HG02938 (cell line): ENCODE results near the gene DUSP6.

ENCODE experiments used
- ATAC-seq: cut with Tn5 transposase; IDR thresholded peaks from one replicate; pipeline ENCODE4 v1.9.1; 2021; ENCODE audit warnings: mild to moderate bottlenecking, moderate library complexity; ENCODE audit not compliant: unreplicated experiment

Gene DUSP6

DNA sequence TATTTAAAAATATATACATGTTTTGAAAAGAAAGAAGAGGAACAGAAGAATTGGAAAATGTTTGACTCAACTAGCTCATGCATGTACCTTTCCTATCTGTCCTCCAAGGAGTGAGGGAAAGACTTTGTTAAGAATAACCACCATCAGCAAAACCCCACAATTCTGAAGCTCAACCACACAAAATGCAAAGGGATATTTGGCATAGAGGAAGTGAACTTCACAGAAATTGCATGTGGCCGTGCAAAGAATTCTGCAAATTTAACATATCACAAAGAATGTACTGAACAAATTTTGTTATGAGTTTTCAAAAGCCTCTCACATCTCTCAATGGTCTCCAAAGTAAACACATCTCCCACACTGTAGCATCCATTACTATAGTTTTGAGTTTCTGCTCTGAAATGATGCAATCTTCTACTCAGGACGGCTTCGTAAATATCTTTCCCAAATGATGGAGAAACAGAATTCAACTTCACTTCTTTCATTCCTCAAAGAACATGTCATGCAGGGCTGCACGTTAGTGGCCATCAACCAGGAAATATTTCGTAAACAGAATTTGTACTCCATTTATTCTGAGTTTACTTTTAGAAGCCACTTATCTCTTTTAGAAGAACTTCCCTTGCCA is 17.6 kb downstream of the DUSP6 start:
- ATAC-seq: no peak

DNA sequence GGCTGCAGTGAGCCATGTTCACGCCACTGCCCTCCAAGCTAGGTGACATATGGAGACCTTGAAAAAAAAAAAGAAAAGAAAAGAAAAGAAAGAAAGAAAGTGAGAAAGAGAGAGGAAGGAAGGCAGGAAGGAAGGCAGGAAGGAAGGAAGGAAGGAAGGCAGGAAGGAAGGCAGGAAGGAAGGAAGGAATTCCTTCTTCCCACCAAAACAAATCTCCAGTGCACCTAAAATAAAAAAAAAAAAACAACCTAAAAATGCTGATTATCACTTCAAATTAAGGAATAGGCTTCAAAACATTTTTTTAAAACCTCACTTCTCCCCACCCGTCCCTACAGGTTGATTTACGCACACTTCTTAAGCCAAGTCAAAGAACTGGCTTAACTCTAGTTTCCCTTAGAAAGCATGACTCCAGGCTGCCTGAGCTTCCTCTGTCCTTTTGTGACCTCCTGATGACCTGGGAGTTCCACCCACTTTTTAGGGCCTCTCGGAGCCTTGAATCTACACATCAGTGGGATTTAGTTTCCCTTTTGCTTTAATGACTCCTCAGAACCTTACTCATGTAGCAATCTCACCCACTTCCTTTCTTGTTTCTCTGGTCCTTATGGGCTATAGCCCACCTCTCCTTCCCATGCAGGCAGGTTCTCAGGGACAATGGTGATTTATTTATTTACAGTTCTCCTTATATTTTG is 18.6 kb downstream of the DUSP6 start:
- ATAC-seq: no peak

DNA sequence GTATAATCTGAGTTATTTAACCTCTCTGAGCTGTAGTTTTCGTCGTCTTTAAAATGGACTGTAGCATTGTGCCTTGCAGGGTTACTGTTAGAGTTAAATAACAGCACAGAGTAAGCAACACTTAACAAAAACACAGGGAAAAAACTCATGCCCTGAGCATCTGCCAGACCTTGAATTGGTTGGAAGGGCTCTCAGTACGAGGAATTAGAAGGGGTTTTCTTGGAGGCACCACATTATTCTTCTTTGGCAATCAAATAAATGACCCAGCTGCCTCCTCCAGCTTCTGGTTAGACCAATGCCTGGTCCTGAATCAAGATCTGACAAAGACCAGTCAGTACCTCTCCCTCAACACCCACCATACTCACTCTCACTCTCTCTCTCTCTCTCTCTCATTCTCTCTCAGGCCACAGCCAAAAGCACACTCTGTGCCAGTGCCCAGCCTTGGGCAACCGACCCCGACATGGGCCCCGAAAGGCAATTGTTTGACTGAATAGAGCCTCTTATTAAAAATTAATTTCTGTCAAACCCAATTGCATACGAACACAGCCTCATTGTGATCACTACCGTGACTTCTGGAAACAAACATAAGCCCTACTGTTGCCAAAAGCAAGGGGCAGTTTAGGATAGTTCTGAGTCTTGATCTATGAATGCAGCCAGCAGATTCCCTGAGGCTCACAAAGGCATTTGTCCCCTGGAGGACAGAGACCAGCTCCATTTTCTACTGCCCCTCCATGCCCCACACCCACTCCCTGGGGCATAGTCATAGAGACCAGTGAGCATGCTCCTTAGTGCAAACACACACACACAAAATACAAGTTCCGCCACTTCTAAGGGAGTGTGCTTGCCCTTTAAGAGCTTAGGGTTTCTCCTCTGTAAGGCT is 23.9 kb downstream of the DUSP6 start:
- ATAC-seq: no peak

DNA sequence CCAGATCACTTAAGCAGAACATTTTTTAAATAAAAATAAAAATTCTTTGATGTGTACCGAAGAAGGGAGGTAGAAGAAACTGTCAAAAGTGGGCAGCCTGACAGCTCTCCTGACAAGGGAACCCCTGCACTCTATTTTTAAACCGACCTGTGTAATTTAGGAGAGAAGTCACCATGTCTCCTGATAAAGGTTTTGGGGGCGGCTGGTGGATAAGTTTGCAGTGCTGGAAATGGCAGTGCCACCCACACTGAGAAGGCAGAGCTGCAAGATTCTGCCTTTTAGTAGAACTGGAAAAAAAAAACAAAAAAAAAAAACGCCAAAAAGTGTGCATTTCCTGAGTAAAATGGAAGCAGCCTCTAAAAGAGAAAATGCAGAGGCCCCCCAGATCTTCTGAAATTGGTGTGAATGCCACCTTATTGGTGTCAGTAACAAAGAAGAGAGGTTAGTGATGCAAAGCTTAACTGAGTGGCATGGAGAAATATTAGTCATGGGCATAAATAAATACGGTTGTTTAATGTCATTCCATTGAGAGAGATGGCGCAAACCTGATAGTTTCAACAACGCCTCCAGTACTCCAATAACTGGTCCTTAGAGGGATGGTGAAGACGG is 24.7 kb downstream of the DUSP6 start:
- no peak for ATAC-seq

DNA sequence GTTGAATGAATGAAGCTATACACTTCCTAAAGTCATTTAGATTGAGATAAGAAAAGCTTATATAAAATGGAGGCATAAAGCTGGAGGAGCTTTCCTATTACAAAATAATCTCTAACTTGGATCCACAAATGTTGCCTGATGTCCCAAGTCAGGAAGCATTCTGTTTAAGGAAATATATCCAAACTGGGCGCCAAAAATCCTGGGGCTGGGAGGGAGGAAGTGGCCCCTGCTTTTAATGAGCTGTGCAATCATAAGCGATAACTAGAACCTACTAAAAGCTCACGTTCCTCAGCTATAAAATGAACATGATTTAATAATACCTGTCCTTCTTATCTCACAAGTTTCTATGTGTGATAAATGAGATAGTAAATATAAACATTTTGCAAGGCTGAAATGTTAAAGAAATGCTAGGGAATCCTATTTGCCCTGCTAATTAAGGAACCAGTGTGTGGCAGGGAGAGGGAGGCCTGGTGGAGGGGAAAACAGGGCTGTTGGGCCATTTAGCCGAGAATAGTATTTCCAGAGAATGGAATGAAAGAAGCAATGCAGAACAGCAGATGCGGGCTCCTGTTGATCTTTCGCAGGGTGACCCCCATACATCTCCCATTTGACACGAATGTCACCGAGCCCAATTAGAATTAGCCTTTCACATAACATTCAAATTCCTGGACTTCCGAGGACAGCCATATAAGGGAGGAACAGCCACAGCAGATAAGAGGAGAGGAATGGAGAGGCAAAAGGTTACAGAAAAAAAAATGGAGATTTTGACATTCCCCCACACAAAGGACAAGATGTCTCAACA is 25.9 kb downstream of the DUSP6 start:
- ATAC-seq: no peak

DNA sequence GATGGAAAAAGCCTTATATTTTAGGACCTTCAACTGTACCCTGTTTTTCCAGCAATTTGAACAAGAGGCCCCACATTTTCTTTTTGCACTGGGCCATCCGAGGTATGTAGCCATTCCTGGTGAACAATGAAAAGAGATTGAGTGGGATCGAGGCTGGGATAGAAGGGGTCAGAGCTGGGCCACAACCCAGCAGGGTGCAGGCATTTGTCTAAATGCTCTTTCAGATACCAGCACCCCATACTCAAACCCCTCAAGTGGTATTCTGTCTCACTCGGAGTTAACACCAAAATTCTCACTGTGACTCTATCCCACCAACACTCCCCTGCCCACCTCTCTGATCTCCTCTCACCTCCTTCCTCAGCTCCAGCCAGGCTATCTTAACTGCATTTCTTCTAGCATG is 26.8 kb downstream of the DUSP6 start:
- no peak for ATAC-seq

DNA sequence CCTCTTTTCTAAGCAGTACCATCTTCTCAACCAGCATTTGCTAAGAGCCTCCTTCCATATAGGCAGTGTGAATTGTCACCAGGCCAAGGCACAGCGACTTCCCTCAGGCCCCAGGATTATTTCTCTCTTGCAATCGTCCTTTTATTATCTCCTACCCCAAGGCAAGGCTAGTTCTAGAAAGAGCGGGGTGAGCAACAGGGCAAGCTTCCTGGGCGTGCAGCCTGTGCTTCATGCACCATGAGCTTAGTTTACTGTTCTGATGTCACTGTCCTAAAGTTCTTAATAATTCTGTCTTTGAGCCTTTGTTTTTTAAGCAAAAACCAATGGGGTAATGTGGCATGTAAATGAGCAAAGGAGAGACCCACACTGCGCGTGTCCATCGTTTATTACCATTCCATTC is 27.9 kb downstream of the DUSP6 start:
- ATAC-seq: no peak

DNA sequence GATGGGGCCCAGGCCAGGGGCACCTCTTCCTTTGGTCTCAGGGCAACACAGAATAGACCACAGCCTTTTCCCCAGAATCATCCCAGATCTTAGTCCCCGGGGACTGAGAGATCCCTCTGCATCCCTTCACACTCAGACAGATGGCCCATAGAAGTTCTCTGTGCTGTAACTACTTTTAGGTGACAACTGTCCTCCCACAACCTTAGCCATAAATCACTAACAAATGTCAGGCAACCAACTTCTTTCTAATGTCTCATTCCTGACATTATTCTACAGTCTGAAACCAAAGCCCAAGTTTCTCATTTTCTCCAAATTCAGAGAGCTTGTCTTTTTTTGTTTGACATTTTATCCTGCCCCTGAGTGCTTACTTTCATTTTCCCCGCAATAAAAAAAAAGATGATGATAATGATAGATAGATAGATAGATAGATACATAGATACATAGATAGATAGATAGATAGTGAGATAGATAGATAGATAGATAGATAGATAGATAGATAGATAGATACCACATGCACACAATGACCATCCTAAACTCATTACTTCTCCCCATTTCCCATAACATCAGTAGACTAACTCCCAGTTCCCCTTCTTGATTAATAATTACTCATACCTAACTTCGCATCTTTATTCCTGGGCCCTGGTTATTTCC is 28.6 kb downstream of the DUSP6 start:
- ATAC-seq: no peak

DNA sequence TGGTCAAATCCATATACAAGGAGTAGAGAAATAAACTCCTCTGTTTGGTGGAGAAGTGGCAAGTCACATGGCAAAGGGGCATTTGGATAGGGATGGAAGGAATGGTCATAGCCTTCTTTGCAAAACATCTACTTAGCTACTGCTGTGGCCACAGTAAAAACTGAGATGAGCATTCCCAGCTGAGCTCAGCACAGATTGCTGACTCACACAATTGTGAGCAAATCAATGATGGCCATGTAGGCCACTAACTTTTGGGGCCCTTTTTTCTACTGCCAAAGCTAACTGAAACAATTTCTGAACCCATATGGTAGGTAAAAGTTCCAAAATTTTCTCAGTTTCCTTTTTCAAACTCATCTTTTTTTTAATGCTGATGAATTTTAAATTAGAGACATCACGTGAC is 31.6 kb downstream of the DUSP6 start:
- ATAC-seq: no peak

DNA sequence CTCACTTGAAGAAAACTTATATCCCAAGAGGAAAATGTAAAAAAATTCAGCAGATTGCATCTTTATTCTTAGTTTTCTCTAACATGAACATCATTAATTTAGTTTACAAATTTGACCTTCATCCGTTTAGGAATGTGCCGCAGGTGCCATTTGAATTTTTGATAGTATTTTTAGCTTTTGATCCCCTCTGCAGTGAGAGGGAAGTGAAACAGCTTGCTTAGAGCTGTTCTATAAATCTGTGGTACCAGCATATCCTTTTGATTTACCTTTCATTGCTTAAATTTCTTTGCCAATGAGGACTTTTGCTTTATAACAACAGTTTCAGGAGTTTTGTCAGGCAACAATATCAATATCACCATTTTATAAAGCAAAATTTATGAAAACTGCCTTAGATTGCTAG is 32.7 kb downstream of the DUSP6 start:
- ATAC-seq: no peak

DNA sequence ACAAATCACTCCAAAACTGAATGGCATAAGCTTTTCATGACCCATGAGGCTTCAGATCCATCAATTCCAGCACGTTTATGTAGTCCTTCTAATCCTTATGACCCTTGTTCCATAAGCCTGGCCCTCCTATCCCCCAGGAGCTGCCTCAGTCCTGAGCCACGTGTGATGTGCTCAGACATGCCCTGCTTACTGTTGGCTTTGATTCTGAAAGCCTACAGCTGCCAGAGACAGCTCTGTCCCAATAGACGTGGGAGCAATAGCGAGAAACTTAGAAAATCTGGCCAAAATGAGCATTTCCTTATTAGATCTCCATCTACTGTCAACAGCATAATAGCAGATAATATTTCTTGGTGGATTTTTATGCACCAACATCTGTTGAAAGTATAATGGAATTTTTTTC is 33.2 kb downstream of the DUSP6 start:
- no peak for ATAC-seq

DNA sequence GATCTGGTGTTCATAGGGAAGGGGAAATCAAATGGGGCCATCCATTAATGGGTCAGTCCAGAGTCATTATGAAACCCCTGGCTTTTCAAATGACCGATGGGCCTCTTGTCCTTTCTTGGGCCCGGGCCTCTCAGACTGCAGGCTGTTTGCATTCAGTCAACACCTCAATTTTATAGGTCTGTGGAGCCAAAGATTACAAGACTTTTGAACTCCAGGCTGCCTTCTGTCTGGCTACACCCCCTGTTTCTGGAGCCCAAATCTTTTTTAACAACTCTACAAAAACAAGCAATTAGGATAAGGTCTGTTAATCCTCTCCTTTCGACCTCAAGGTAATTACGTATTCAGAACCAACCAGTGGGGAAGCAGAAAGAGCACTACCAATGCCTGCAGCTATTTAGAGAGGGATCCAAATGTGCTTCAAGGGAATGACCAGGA is 35.6 kb downstream of the DUSP6 start:
- no peak for ATAC-seq

DNA sequence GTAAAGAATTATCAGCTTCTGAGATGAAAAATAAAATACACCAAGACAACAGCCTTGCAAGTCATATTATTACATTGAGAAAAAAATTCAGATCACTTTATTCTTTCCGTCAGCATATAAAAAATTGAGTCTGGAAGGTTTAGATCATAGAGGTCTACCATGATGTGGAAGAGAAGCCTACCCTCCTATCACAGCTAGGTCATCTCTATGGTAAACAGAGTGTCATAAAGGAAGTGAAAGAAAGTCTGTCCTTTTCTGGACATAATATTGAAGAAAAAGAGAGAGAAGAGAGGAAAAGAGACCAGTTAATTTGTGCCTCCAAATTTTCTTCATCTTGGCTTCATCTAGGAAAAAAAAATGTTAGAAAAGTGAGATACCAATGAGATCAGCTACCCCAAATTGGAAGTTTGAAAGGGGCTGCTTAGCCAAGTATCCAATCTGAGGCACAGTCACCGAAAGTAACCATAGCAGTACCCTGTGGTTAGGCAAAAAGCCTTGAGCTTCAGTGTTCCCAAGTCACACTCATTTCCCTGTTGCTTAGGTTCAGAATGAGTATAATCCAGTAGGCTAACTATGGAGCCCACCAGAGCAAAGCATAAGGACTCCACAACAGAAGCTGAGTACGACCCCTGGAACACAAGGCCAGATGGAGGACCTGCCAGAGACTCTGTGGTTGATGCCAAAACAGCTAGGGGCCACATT is 38.1 kb downstream of the DUSP6 start:
- no peak for ATAC-seq

DNA sequence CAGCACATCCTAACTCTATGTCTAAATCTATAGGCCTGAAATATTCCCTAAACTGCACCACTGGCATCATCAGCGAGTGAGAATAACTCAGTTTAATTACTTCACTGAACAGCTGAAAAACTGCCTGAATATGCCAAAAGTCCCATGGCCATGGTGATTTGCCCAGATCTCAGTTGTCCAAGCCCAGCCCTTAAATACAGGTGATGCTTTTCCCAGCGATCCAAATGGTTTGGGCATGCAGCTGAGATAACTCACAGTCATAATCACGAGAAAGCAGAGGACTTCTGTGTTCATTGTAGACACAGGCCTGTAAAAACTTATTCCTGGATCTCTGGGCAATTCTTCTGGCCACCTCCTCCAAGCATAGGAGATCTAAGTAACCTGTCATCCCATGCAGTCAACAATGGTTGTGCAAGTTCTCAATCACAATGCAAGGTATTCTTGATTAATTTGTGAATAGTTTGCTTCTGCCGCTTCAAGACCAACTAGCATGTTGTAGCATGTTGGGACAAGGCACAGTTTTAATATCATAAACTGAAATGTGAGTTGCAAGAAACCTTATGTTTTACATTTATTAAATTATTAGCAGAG is 40.5 kb downstream of the DUSP6 start:
- ATAC-seq: no peak

DNA sequence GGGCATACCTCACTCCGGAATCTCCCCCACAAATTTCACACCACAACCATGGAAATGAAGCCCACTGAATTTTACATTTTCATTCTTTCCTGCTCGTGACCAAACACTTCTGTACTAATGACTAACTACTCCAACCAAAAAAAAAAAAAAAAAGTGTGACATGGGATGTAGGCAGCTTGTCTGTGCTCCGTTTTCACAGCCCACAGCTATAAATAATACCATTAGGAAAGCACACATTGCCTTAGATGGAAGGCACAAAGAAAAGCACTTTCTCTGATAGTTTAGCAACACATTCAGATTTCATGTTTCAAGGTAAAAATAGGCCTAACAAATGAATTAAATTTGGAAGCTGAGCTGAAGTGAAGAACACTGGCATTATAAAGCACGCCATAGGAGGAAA is 42.5 kb downstream of the DUSP6 start:
- ATAC-seq: no peak

DNA sequence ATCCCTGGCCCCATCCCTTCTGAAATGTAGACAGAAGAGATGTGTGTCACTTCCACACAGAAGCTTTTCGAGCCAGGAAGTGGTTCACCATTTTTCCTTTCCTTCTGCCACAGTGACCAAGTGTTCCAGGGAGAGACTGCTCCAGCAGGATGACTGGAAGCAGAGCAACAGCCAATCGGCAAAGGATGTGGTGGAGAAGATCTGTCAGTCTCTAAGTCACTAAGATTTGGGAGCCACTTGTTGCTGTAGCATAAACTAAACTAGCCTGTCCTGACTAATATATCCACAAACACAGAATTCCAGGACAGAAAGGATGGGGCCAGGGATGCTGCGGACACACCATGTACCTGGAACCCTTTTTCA is 42.9 kb downstream of the DUSP6 start:
- ATAC-seq: no peak

DNA sequence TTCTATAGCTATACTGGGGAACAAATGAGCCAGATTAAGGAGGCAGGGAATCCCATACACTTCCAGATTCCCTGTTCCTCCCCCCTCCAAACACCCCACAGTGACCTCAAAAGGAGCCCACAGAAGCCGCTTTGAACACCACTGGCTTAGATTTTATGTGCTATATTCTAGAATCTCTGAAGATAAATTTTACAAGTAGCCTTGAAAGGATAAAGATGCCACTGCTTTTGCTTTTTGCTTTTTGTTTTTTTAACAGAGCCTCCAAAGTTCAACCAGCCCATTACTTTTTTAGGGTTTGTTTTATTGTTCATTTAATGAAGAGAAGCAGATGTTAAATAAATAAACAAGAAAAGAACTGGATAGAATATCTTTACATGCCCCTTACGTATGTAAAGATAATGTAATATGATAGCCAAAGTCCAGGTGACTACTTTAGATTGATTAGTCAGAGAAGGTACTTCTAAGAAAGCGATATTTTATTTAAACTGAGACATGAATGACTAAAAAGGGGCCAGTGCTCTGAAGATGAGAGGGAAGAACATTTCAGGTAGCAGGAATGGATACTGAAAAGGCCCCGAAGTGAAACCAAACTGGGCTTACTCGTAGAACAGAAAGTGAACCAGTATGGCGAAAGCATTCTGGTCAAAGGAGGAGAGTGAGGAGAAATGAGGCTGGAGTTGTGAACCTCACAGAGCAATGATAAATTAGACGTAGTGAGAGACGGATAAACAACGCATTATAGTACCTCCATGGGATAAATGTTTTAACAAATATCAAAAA is 44.6 kb downstream of the DUSP6 start:
- no peak for ATAC-seq

DNA sequence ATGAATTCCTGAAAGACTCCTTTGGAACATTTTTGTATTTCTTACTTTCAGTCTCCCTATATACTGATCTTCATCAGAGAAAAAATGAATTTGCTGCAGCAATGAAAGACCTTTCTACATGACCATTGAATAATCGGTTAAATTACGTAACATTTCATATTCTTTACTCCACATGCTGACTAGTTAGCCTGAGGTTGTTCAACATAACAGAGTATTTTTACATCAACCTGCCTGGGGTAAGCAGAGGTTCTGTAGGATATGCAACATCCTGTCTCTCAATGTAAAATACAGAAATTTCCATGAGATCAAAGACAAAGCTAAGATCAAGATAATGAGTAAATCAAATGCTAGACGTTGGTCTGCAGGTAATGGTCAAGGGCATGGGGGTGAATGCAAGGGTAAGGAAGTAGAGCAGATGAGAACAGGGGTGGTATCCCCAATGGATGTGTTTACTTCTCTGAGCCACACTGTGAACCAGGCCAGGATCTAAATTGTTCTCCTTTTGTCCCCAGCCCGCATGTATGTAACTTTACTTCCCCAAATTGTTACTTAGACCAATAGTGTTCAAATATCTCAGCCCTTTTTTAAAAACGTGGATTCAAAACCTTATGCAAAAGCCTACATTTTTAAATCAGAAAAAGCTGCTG is 45.4 kb downstream of the DUSP6 start:
- ATAC-seq: no peak
